HCT116 (cell line): ENCODE data around the gene LDLRAD4. TPM values are rescaled to one million over a fixed set of nuclear protein-coding genes. Genes with fewer than 3 reads are reported as not detected.

Experiments used
- ATAC-seq: fragments of 200-7000 bp; cut with Tn5 transposase; 2 replicates; pipeline ENCODE4 v1.9.1; 2020; ENCODE audit warnings: mild to moderate bottlenecking, moderate library complexity
- BruUV-seq: library from RNA; stranded (reverse); fragments of 400-500 nt; replicated peaks from 2 replicates; lab custom pipeline; 2021; lab: Mats Ljungman, UMichigan
- CTCF ChIA-PET: fragments of 300-600 bp; sonication (Branson Sonifier 250); formaldehyde crosslinking; loops from one replicate; lab custom pipeline; 2021; ENCODE audit warnings: antibody characterized with exemption; lab: Charles Lee
- POLR2A ChIA-PET: fragments of 300-600, 350-600 bp; sonication (Branson Sonifier 250); formaldehyde crosslinking; loops from one replicate; lab custom pipeline; 2021; ENCODE audit warnings: antibody characterized with exemption; lab: Charles Lee
- RAD21 ChIA-PET, 2 experiments: fragments of 300-600 bp; sonication (Branson Sonifier 250); formaldehyde crosslinking; loops; one replicate each; lab custom pipeline; 2023; ENCODE audit warnings: low total read pairs in 2 of 2; ENCODE audit not compliant: uncharacterized antibody in 2 of 2, unreplicated experiment in 2 of 2, low non-redundant PET in 1 of 2; lab: Charles Lee
- DNase-seq: peaks from one replicate; pipeline ENCODE4 v3.0.0-alpha.2; 2010; ENCODE audit warnings: low read depth, low spot score
- H2AFZ ChIP-seq: fragments of 200-600 bp; shearing (Covaris generic), sonication (generic); 2 replicates; pipeline ENCODE4 v1.6.1; 2017; ENCODE audit warnings: low read depth, mixed run types, mixed read lengths, antibody characterized with exemption, low read length; ENCODE audit not compliant: poor library complexity, severe bottlenecking
- H3K27ac ChIP-seq: 2 replicates; pipeline ENCODE4 v1.5.1; 2012; ENCODE audit warnings: low read depth, low read length
- H3K27me3 ChIP-seq: fragments of 200-600 bp; sonication (generic); 2 replicates; pipeline ENCODE4 v1.6.1; 2016; ENCODE audit warnings: mixed run types, low read length, mixed read lengths; ENCODE audit not compliant: insufficient read depth
- H3K36me3 ChIP-seq, 2 experiments: fragments of 200-500 bp in 1 of 2; fragments of 200-600 bp in 1 of 2; sonication (Bioruptor generic) in 1 of 2; sonication (generic) in 1 of 2; 2 replicates each; pipeline versions ENCODE4 v1.5.1 to v1.6.1; 2014 to 2016; ENCODE audit warnings: low read length in 2 of 2, inconsistent platforms in 1 of 2, mixed read lengths in 1 of 2, mixed run types in 1 of 2; ENCODE audit not compliant: insufficient read depth in 2 of 2, control insufficient read depth in 1 of 2
- H3K4me1 ChIP-seq, 2 experiments: fragments of 200-600 bp in 1 of 2; sonication (generic) in 1 of 2; 2 replicates each; pipeline versions ENCODE4 v1.5.1 to v1.6.1; 2012 to 2017; ENCODE audit warnings: low read length in 2 of 2, inconsistent platforms in 1 of 2, mild to moderate bottlenecking in 1 of 2, mixed read lengths in 1 of 2, mixed run types in 1 of 2, moderate library complexity in 1 of 2; ENCODE audit not compliant: insufficient read depth in 2 of 2, control insufficient read depth in 1 of 2
- H3K4me2 ChIP-seq: fragments of 200-600 bp; sonication (generic); 2 replicates; pipeline ENCODE4 v1.6.1; 2017; ENCODE audit warnings: mixed run types, low read length, mixed read lengths
- H3K4me3 ChIP-seq, 2 experiments: fragments of 200-600 bp in 1 of 2; sonication (generic) in 1 of 2; replicated peaks in 1 of 2; 2 replicates each; pipeline ENCODE4 v1.5.1; 2011 to 2016; ENCODE audit warnings: low read length in 2 of 2, control low read depth in 1 of 2, low read depth in 1 of 2, mild to moderate bottlenecking in 1 of 2, mixed read lengths in 1 of 2, mixed run types in 1 of 2
- H3K79me2 ChIP-seq: fragments of 200-600 bp; sonication (generic); 2 replicates; pipeline ENCODE4 v1.6.1; 2017; ENCODE audit warnings: mild to moderate bottlenecking, mixed run types, low read length, moderate library complexity, mixed read lengths; ENCODE audit not compliant: insufficient read depth
- H3K9ac ChIP-seq: fragments of 200-600 bp; sonication (generic); 2 replicates; pipeline ENCODE4 v1.6.1; 2016; ENCODE audit warnings: low read length, mixed read lengths
- H3K9me2 ChIP-seq: fragments of 200-600 bp; sonication (generic), shearing (Covaris generic); 2 replicates; pipeline ENCODE4 v1.6.1; 2017; ENCODE audit warnings: mixed run types, mild to moderate bottlenecking, moderate library complexity; ENCODE audit not compliant: insufficient read depth
- H3K9me3 ChIP-seq, 2 experiments: fragments of 200-500 bp in 1 of 2; fragments of 200-600 bp in 1 of 2; sonication (Bioruptor generic) in 1 of 2; sonication (generic) in 1 of 2; 2 replicates each; pipeline ENCODE4 v1.6.1; 2014 to 2017; ENCODE audit warnings: low read length in 2 of 2, mixed read lengths in 2 of 2, inconsistent platforms in 1 of 2, low read depth in 1 of 2, mild to moderate bottlenecking in 1 of 2, mixed run types in 1 of 2, moderate library complexity in 1 of 2; ENCODE audit not compliant: control insufficient read depth in 1 of 2, insufficient read depth in 1 of 2
- H4K20me1 ChIP-seq: fragments of 200-600 bp; sonication (generic), shearing (Covaris generic); 2 replicates; pipeline ENCODE4 v1.6.1; 2017; ENCODE audit warnings: mixed run types, mild to moderate bottlenecking, moderate library complexity; ENCODE audit not compliant: insufficient read depth
- ATF3 ChIP-seq: IDR thresholded peaks from 2 replicates; pipeline ENCODE4 v1.6.1; 2012
- CBX3 ChIP-seq: IDR thresholded peaks from 2 replicates; pipeline ENCODE4 v1.6.1; 2012; ENCODE audit warnings: low read depth
- CEBPB ChIP-seq: IDR thresholded peaks from 2 replicates; pipeline ENCODE4 v1.6.1; 2012; ENCODE audit warnings: low read depth
- ELF1 ChIP-seq: IDR thresholded peaks from 2 replicates; pipeline ENCODE4 v1.6.1; 2012; ENCODE audit warnings: low read depth, borderline replicate concordance
- POLR2AphosphoS5 ChIP-seq: IDR thresholded peaks from 2 replicates; pipeline ENCODE4 v1.6.1; 2011; ENCODE audit warnings: mild to moderate bottlenecking, low read depth, low read length, moderate library complexity
- SIN3A ChIP-seq: IDR thresholded peaks from 2 replicates; pipeline ENCODE4 v1.6.1; 2012; ENCODE audit warnings: low read depth
- SP1 ChIP-seq: IDR thresholded peaks from 2 replicates; pipeline ENCODE4 v1.6.1; 2012; ENCODE audit warnings: low read depth
- TCF7L2 ChIP-seq: IDR thresholded peaks from 2 replicates; pipeline ENCODE4 v1.7.0; 2011; ENCODE audit warnings: borderline replicate concordance, inconsistent platforms; ENCODE audit not compliant: insufficient read depth, insufficient read length; ENCODE audit errors: extremely low read depth
- ZBTB33 ChIP-seq: IDR thresholded peaks from 2 replicates; pipeline ENCODE4 v1.6.1; 2011; ENCODE audit warnings: mild to moderate bottlenecking, low read length, moderate library complexity; ENCODE audit not compliant: insufficient replicate concordance; ENCODE audit errors: extremely low read depth
- ZNF274 ChIP-seq: fragments of 200-500 bp; sonication (Bioruptor generic); IDR thresholded peaks from 2 replicates; pipeline ENCODE4 v1.6.1; 2014; ENCODE audit warnings: mild to moderate bottlenecking, low read depth, low read length, inconsistent platforms
- intact Hi-C: fragments of 100-400 bp; cut with micrococcal nuclease; formaldehyde crosslinking; loops from 2 replicates; pipeline ENCODE4 v1.10.0; 2022
- total RNA-seq: library from RNA; stranded (reverse); gene quantifications from one replicate; pipeline ENCODE4 v1.2.1, GENCODE V29; 2021; ENCODE audit not compliant: unreplicated experiment

The LDLRAD4 gene
- total RNA-seq, 1 experiment from 2014 or later: 1.2 TPM

GRCh38 chr18:13520306-13520705 is 301.7 kb downstream of the LDLRAD4 start:
- Histone ChIP-seq H3K9ac (no peak overlapping the region), H3K79me2 (no peaks in the 10 kb centered on the region), H3K36me3 (no peaks in the 10 kb centered on the region), H3K9me3 (no peaks in the 10 kb centered on the region), H3K27ac (no peak overlapping the region), H3K9me2 (no peaks in the 10 kb centered on the region), H3K4me2 (no peak overlapping the region), H4K20me1 (no peaks in the 10 kb centered on the region), H3K4me1 (no peaks in the 10 kb centered on the region), H3K27me3 (peaks cover 11% of the 10 kb centered on the region; the same call in 1 of the 2 replicates), H2AFZ (no peak overlapping the region), H3K4me3 (no peak overlapping the region)
- DNase-seq (no peak), ATAC-seq (no peak)
- POLR2A ChIA-PET: no interaction called here
- intact Hi-C loops: loop anchor here (10.0 kb wide), 1 partner anchor 106 kb away; no protein-coding TSS in a partner anchor
- no TSS peak for BruUV-seq
- RAD21 ChIA-PET: no interaction called here
- CTCF ChIA-PET: no interaction called here
- no peak for TF ChIP-seq SP1
- no peak for TF ChIP-seq CEBPB
- TF ChIP-seq ZBTB33: no peak
- TF ChIP-seq TCF7L2: no peak
- TF ChIP-seq SIN3A: no peak
- no peak for TF ChIP-seq POLR2AphosphoS5
- no peak for TF ChIP-seq ATF3
- TF ChIP-seq ELF1: no peak
- TF ChIP-seq ZNF274: no peak
- no peak for TF ChIP-seq CBX3
